H9 (cell line): ENCODE results near the gene PWWP2B. TPM values are rescaled to one million over a fixed set of nuclear protein-coding genes. Genes with fewer than 3 reads are reported as not detected.

Experiments used
- DNase-seq: peaks from one replicate; pipeline ENCODE4 v3.0.0-alpha.2; 2017
- H2AFZ ChIP-seq: one replicate; pipeline ENCODE4 v1.6.1; 2013; ENCODE audit warnings: mild to moderate bottlenecking, low read length, control low read depth, moderate library complexity
- H2AK5ac ChIP-seq: 2 replicates; pipeline ENCODE4 v1.6.1; 2013; ENCODE audit warnings: low read length, control low read depth, mixed read lengths; ENCODE audit not compliant: insufficient read length
- H2BK120ac ChIP-seq: one replicate; pipeline ENCODE4 v1.6.1; 2013; ENCODE audit warnings: low read depth, mild to moderate bottlenecking, low read length, control low read depth, inconsistent platforms; ENCODE audit not compliant: poor library complexity, severe bottlenecking
- H2BK12ac ChIP-seq: 2 replicates; pipeline ENCODE4 v1.6.1; 2013; ENCODE audit warnings: low read length, control low read depth, mixed read lengths, low read depth; ENCODE audit not compliant: insufficient read length
- H2BK15ac ChIP-seq: 2 replicates; pipeline ENCODE4 v1.6.1; 2013; ENCODE audit warnings: low read depth, low read length, control low read depth
- H2BK20ac ChIP-seq: one replicate; pipeline ENCODE4 v1.6.1; 2013; ENCODE audit warnings: low read depth, mild to moderate bottlenecking, low read length, control low read depth, inconsistent platforms; ENCODE audit not compliant: poor library complexity, severe bottlenecking
- H2BK5ac ChIP-seq: 2 replicates; pipeline ENCODE4 v1.6.1; 2013; ENCODE audit warnings: low read length, control low read depth, mixed read lengths; ENCODE audit not compliant: insufficient read length
- H3K14ac ChIP-seq: 2 replicates; pipeline ENCODE4 v1.6.1; 2013; ENCODE audit warnings: low read length, control low read depth; ENCODE audit not compliant: insufficient read depth
- H3K18ac ChIP-seq: 2 replicates; pipeline ENCODE4 v1.6.1; 2013; ENCODE audit warnings: low read depth, mild to moderate bottlenecking, mixed read lengths, low read length, control low read depth; ENCODE audit not compliant: insufficient read length
- H3K23ac ChIP-seq: 2 replicates; pipeline ENCODE4 v1.6.1; 2013; ENCODE audit warnings: low read length, control low read depth, mixed read lengths, low read depth; ENCODE audit not compliant: insufficient read length
- H3K23me2 ChIP-seq: 2 replicates; pipeline ENCODE4 v1.6.1; 2013; ENCODE audit warnings: low read depth, mild to moderate bottlenecking, mixed read lengths, low read length, control low read depth; ENCODE audit not compliant: insufficient read length, poor library complexity, severe bottlenecking
- H3K27ac ChIP-seq: 2 replicates; pipeline ENCODE4 v1.5.1; 2013; ENCODE audit warnings: low read length, control low read depth, mixed read lengths, low read depth; ENCODE audit not compliant: insufficient read length
- H3K27me3 ChIP-seq: 2 replicates; pipeline ENCODE4 v1.6.1; 2013; ENCODE audit warnings: low read length, control low read depth, inconsistent platforms; ENCODE audit not compliant: insufficient read depth
- H3K4ac ChIP-seq: 2 replicates; pipeline ENCODE4 v1.6.1; 2013; ENCODE audit warnings: low read depth, mild to moderate bottlenecking, control low read depth, inconsistent platforms, low read length, moderate library complexity
- H3K4me1 ChIP-seq: 2 replicates; pipeline ENCODE4 v1.6.1; 2013; ENCODE audit warnings: low read length, control low read depth, inconsistent platforms; ENCODE audit not compliant: insufficient read depth
- H3K4me2 ChIP-seq: 2 replicates; pipeline ENCODE4 v1.6.1; 2013; ENCODE audit warnings: low read length, control low read depth, mixed read lengths; ENCODE audit not compliant: insufficient read length, insufficient read depth
- H3K56ac ChIP-seq: 2 replicates; pipeline ENCODE4 v1.6.1; 2013; ENCODE audit warnings: low read depth, mild to moderate bottlenecking, mixed read lengths, low read length, control low read depth; ENCODE audit not compliant: insufficient read length
- H3K79me1 ChIP-seq: 2 replicates; pipeline ENCODE4 v1.6.1; 2013; ENCODE audit warnings: low read depth, mild to moderate bottlenecking, moderate library complexity, low read length, control low read depth, inconsistent platforms; ENCODE audit not compliant: insufficient read depth, poor library complexity, severe bottlenecking
- H3K79me2 ChIP-seq: 2 replicates; pipeline ENCODE4 v1.6.1; 2013; ENCODE audit warnings: low read length, control low read depth, inconsistent platforms; ENCODE audit not compliant: insufficient read depth
- H3K9ac ChIP-seq: 2 replicates; pipeline ENCODE4 v1.6.1; 2013; ENCODE audit warnings: low read length, control low read depth, mixed read lengths; ENCODE audit not compliant: insufficient read length; ENCODE audit errors: extremely low read depth
- H3K9me3 ChIP-seq: one replicate; pipeline ENCODE4 v1.6.1; 2013; ENCODE audit warnings: low read depth, low read length, inconsistent platforms; ENCODE audit not compliant: control insufficient read depth
- H3T11ph ChIP-seq: one replicate; pipeline ENCODE4 v1.6.1; 2013; ENCODE audit warnings: mild to moderate bottlenecking, low read length, control low read depth, inconsistent platforms
- H4K20me1 ChIP-seq: one replicate; pipeline ENCODE4 v1.6.1; 2013; ENCODE audit not compliant: control insufficient read depth, insufficient read length, insufficient read depth
- H4K5ac ChIP-seq: 2 replicates; pipeline ENCODE4 v1.6.1; 2013; ENCODE audit warnings: low read depth, mild to moderate bottlenecking, mixed read lengths, low read length, control low read depth; ENCODE audit not compliant: insufficient read length
- H4K8ac ChIP-seq: replicated peaks from 2 replicates; pipeline ENCODE4 v1.6.1; 2013; ENCODE audit warnings: low read length, control low read depth, mixed read lengths, low read depth; ENCODE audit not compliant: insufficient read length
- H4K91ac ChIP-seq: 2 replicates; pipeline ENCODE4 v1.6.1; 2013; ENCODE audit warnings: low read depth, mild to moderate bottlenecking, moderate library complexity, mixed read lengths, low read length, control low read depth; ENCODE audit not compliant: insufficient read length
- H3K27ac Mint-ChIP-seq, 3 experiments: 2 replicates in 2 of 3; 3 replicates in 1 of 3; pipeline ENCODE4 v1.8.0; 2020 to 2021; ENCODE audit warnings: mixed read lengths in 3 of 3, mild to moderate bottlenecking in 1 of 3, moderate library complexity in 1 of 3
- H3K27me3 Mint-ChIP-seq: 2 replicates; pipeline ENCODE4 v1.8.0; 2021; ENCODE audit warnings: low read depth, mild to moderate bottlenecking, moderate library complexity, mixed read lengths
- H3K36me3 Mint-ChIP-seq, 3 experiments: 2 replicates in 2 of 3; 3 replicates in 1 of 3; pipeline ENCODE4 v1.8.0; 2020 to 2021; ENCODE audit warnings: low read depth in 3 of 3, mixed read lengths in 3 of 3; ENCODE audit not compliant: insufficient read depth in 1 of 3
- H3K4me1 Mint-ChIP-seq, 2 experiments: 2 replicates each; pipeline ENCODE4 v1.8.0; 2020; ENCODE audit warnings: mixed read lengths in 2 of 2
- H3K4me3 Mint-ChIP-seq, 2 experiments: 2 replicates in 1 of 2; 3 replicates in 1 of 2; pipeline ENCODE4 v1.8.0; 2020 to 2021; ENCODE audit warnings: mild to moderate bottlenecking in 2 of 2, mixed read lengths in 2 of 2, moderate library complexity in 1 of 2
- H3K9me3 Mint-ChIP-seq, 2 experiments: 2 replicates in 1 of 2; 3 replicates in 1 of 2; pipeline ENCODE4 v1.8.0; 2020; ENCODE audit warnings: mild to moderate bottlenecking in 2 of 2, mixed read lengths in 2 of 2, moderate library complexity in 1 of 2
- WGBS: extraction: QIAGEN DNeasy Blood & Tissue Kit; methylation state at CpG from one replicate; pipeline ENCODE4 v1.1.7; 2013; ENCODE audit warnings: missing lambda C conversion rate, low lambda C conversion rate, mixed read lengths; ENCODE audit not compliant: insufficient read length; ENCODE audit errors: extremely low coverage; 5-methylcytosine and 5-hydroxymethylcytosine counted together
- total RNA-seq: library from RNA; stranded (reverse); gene quantifications from 2 replicates; pipeline ENCODE4 v1.2.1, GENCODE V29; 2021
- TF ChIP-seq, protein P1 (sequence below): fragments of 200-600 bp; sonication (generic); conservative IDR thresholded peaks from 3 replicates; pipeline ENCODE4 v1.8.0; 2021; ENCODE audit warnings: antibody characterized with exemption, mild to moderate bottlenecking

Gene PWWP2B
- total RNA-seq, 1 experiment from 2014 or later: 10.0 TPM

DNA sequence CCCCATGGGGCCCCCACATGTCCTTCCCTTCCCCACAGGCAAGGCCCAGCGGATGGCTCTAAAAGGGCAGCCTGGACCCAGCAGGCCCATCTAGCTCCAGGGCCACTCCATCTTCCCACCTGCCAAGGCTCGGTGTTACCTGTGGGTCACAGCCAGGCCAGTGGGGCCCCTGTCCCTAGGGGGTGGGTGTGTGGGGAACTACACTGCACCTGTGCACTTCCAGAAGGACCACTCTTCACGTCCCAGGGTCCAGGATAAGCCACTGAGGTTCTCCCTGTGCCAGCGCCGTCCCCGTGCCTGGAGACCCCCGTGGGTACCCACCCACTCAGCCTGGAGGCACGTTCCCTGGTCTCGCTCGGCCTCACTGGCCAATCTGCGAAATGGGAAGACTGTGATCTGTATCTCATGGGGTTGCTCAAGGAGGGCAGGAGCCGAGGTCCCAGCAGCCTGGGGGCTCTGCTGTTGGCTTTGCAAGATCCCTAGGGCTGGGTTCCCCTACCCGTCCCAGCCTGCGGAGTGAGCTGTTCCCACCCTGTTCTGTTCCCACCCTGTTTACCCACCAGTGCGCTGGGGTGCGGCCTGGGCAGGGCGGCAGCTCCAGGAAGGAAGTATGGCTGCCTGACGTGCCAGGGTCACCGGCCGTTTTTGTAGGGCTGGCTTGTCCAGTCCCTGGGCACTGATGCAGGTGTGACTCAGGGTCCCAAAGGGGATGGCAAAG lies 4.6 kb downstream of the PWWP2B start:
- H2AFZ ChIP-seq: no peak overlapping the region
- peaks cover 7% of the 10 kb centered on the region for H3K27me3 Mint-ChIP-seq
- DNase-seq: no peak
- no CpG with 5 or more reads among the region's 20 CpGs for WGBS
- no peak overlapping the region for H3K18ac ChIP-seq
- H2BK20ac ChIP-seq: no peak overlapping the region
- peaks cover 4% of the 10 kb centered on the region for H4K20me1 ChIP-seq
- H3K23me2 ChIP-seq: peaks cover 7% of the 10 kb centered on the region
- H3K27me3 ChIP-seq: no peaks in the 10 kb centered on the region
- H4K91ac ChIP-seq: no peak overlapping the region
- no peak overlapping the region for H3K9ac ChIP-seq
- peaks cover 12 to 19% of the 10 kb centered on the region in 2 experiments for H3K4me1 Mint-ChIP-seq
- no peak overlapping the region for H2BK15ac ChIP-seq
- peaks cover 0 to 2% of the 10 kb centered on the region in 2 experiments; a peak in 1 of 5 replicates for H3K9me3 Mint-ChIP-seq
- no peak overlapping the region for H2BK120ac ChIP-seq
- TF ChIP-seq, protein P1, sequence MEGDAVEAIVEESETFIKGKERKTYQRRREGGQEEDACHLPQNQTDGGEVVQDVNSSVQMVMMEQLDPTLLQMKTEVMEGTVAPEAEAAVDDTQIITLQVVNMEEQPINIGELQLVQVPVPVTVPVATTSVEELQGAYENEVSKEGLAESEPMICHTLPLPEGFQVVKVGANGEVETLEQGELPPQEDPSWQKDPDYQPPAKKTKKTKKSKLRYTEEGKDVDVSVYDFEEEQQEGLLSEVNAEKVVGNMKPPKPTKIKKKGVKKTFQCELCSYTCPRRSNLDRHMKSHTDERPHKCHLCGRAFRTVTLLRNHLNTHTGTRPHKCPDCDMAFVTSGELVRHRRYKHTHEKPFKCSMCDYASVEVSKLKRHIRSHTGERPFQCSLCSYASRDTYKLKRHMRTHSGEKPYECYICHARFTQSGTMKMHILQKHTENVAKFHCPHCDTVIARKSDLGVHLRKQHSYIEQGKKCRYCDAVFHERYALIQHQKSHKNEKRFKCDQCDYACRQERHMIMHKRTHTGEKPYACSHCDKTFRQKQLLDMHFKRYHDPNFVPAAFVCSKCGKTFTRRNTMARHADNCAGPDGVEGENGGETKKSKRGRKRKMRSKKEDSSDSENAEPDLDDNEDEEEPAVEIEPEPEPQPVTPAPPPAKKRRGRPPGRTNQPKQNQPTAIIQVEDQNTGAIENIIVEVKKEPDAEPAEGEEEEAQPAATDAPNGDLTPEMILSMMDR: no peak
- H3K27ac Mint-ChIP-seq: no peak overlapping the region
- H3K4me3 Mint-ChIP-seq: no peak overlapping the region
- H3K36me3 Mint-ChIP-seq: peaks cover 3 to 11% (median 6%) of the 10 kb centered on the region in 3 experiments; a peak in 6 of 7 replicates
- no peak overlapping the region for H3K4me2 ChIP-seq
- no peak overlapping the region for H3K4ac ChIP-seq
- no peaks in the 10 kb centered on the region for H3K79me2 ChIP-seq
- H3K27ac ChIP-seq: no peak overlapping the region
- no peak overlapping the region for H3K56ac ChIP-seq
- no peak overlapping the region for H4K5ac ChIP-seq
- H2BK5ac ChIP-seq: no peak overlapping the region
- H4K8ac ChIP-seq: no peak overlapping the region
- H3K23ac ChIP-seq: no peak overlapping the region
- H3T11ph ChIP-seq: no peak overlapping the region
- no peaks in the 10 kb centered on the region for H3K9me3 ChIP-seq
- H3K79me1 ChIP-seq: no peaks in the 10 kb centered on the region
- no peak overlapping the region for H2AK5ac ChIP-seq
- no peak overlapping the region for H3K14ac ChIP-seq
- no peaks in the 10 kb centered on the region for H3K4me1 ChIP-seq
- no peak overlapping the region for H2BK12ac ChIP-seq
